H9 (cell line): ENCODE measurements around the gene CNNM1. TPM values are rescaled to one million over a fixed set of nuclear protein-coding genes. Genes with fewer than 3 reads are reported as not detected.

Experiments used
- DNase-seq: peaks from one replicate; pipeline ENCODE4 v3.0.0-alpha.2; 2017
- H2AFZ ChIP-seq: one replicate; pipeline ENCODE4 v1.6.1; 2013; ENCODE audit warnings: mild to moderate bottlenecking, low read length, control low read depth, moderate library complexity
- H2AK5ac ChIP-seq: 2 replicates; pipeline ENCODE4 v1.6.1; 2013; ENCODE audit warnings: low read length, control low read depth, mixed read lengths; ENCODE audit not compliant: insufficient read length
- H2BK120ac ChIP-seq: one replicate; pipeline ENCODE4 v1.6.1; 2013; ENCODE audit warnings: low read depth, mild to moderate bottlenecking, low read length, control low read depth, inconsistent platforms; ENCODE audit not compliant: poor library complexity, severe bottlenecking
- H2BK12ac ChIP-seq: 2 replicates; pipeline ENCODE4 v1.6.1; 2013; ENCODE audit warnings: low read length, control low read depth, mixed read lengths, low read depth; ENCODE audit not compliant: insufficient read length
- H2BK15ac ChIP-seq: 2 replicates; pipeline ENCODE4 v1.6.1; 2013; ENCODE audit warnings: low read depth, low read length, control low read depth
- H2BK20ac ChIP-seq: one replicate; pipeline ENCODE4 v1.6.1; 2013; ENCODE audit warnings: low read depth, mild to moderate bottlenecking, low read length, control low read depth, inconsistent platforms; ENCODE audit not compliant: poor library complexity, severe bottlenecking
- H2BK5ac ChIP-seq: 2 replicates; pipeline ENCODE4 v1.6.1; 2013; ENCODE audit warnings: low read length, control low read depth, mixed read lengths; ENCODE audit not compliant: insufficient read length
- H3K14ac ChIP-seq: 2 replicates; pipeline ENCODE4 v1.6.1; 2013; ENCODE audit warnings: low read length, control low read depth; ENCODE audit not compliant: insufficient read depth
- H3K18ac ChIP-seq: 2 replicates; pipeline ENCODE4 v1.6.1; 2013; ENCODE audit warnings: low read depth, mild to moderate bottlenecking, mixed read lengths, low read length, control low read depth; ENCODE audit not compliant: insufficient read length
- H3K23ac ChIP-seq: 2 replicates; pipeline ENCODE4 v1.6.1; 2013; ENCODE audit warnings: low read length, control low read depth, mixed read lengths, low read depth; ENCODE audit not compliant: insufficient read length
- H3K23me2 ChIP-seq: 2 replicates; pipeline ENCODE4 v1.6.1; 2013; ENCODE audit warnings: low read depth, mild to moderate bottlenecking, mixed read lengths, low read length, control low read depth; ENCODE audit not compliant: insufficient read length, poor library complexity, severe bottlenecking
- H3K27ac ChIP-seq: 2 replicates; pipeline ENCODE4 v1.5.1; 2013; ENCODE audit warnings: low read length, control low read depth, mixed read lengths, low read depth; ENCODE audit not compliant: insufficient read length
- H3K27me3 ChIP-seq: 2 replicates; pipeline ENCODE4 v1.6.1; 2013; ENCODE audit warnings: low read length, control low read depth, inconsistent platforms; ENCODE audit not compliant: insufficient read depth
- H3K4ac ChIP-seq: 2 replicates; pipeline ENCODE4 v1.6.1; 2013; ENCODE audit warnings: low read depth, mild to moderate bottlenecking, control low read depth, inconsistent platforms, low read length, moderate library complexity
- H3K4me1 ChIP-seq: 2 replicates; pipeline ENCODE4 v1.6.1; 2013; ENCODE audit warnings: low read length, control low read depth, inconsistent platforms; ENCODE audit not compliant: insufficient read depth
- H3K4me2 ChIP-seq: 2 replicates; pipeline ENCODE4 v1.6.1; 2013; ENCODE audit warnings: low read length, control low read depth, mixed read lengths; ENCODE audit not compliant: insufficient read length, insufficient read depth
- H3K56ac ChIP-seq: 2 replicates; pipeline ENCODE4 v1.6.1; 2013; ENCODE audit warnings: low read depth, mild to moderate bottlenecking, mixed read lengths, low read length, control low read depth; ENCODE audit not compliant: insufficient read length
- H3K79me1 ChIP-seq: 2 replicates; pipeline ENCODE4 v1.6.1; 2013; ENCODE audit warnings: low read depth, mild to moderate bottlenecking, moderate library complexity, low read length, control low read depth, inconsistent platforms; ENCODE audit not compliant: insufficient read depth, poor library complexity, severe bottlenecking
- H3K79me2 ChIP-seq: 2 replicates; pipeline ENCODE4 v1.6.1; 2013; ENCODE audit warnings: low read length, control low read depth, inconsistent platforms; ENCODE audit not compliant: insufficient read depth
- H3K9ac ChIP-seq: 2 replicates; pipeline ENCODE4 v1.6.1; 2013; ENCODE audit warnings: low read length, control low read depth, mixed read lengths; ENCODE audit not compliant: insufficient read length; ENCODE audit errors: extremely low read depth
- H3K9me3 ChIP-seq: one replicate; pipeline ENCODE4 v1.6.1; 2013; ENCODE audit warnings: low read depth, low read length, inconsistent platforms; ENCODE audit not compliant: control insufficient read depth
- H3T11ph ChIP-seq: one replicate; pipeline ENCODE4 v1.6.1; 2013; ENCODE audit warnings: mild to moderate bottlenecking, low read length, control low read depth, inconsistent platforms
- H4K20me1 ChIP-seq: one replicate; pipeline ENCODE4 v1.6.1; 2013; ENCODE audit not compliant: control insufficient read depth, insufficient read length, insufficient read depth
- H4K5ac ChIP-seq: 2 replicates; pipeline ENCODE4 v1.6.1; 2013; ENCODE audit warnings: low read depth, mild to moderate bottlenecking, mixed read lengths, low read length, control low read depth; ENCODE audit not compliant: insufficient read length
- H4K8ac ChIP-seq: replicated peaks from 2 replicates; pipeline ENCODE4 v1.6.1; 2013; ENCODE audit warnings: low read length, control low read depth, mixed read lengths, low read depth; ENCODE audit not compliant: insufficient read length
- H4K91ac ChIP-seq: 2 replicates; pipeline ENCODE4 v1.6.1; 2013; ENCODE audit warnings: low read depth, mild to moderate bottlenecking, moderate library complexity, mixed read lengths, low read length, control low read depth; ENCODE audit not compliant: insufficient read length
- H3K27ac Mint-ChIP-seq, 3 experiments: 2 replicates in 2 of 3; 3 replicates in 1 of 3; pipeline ENCODE4 v1.8.0; 2020 to 2021; ENCODE audit warnings: mixed read lengths in 3 of 3, mild to moderate bottlenecking in 1 of 3, moderate library complexity in 1 of 3
- H3K27me3 Mint-ChIP-seq: 2 replicates; pipeline ENCODE4 v1.8.0; 2021; ENCODE audit warnings: low read depth, mild to moderate bottlenecking, moderate library complexity, mixed read lengths
- H3K36me3 Mint-ChIP-seq, 3 experiments: 2 replicates in 2 of 3; 3 replicates in 1 of 3; pipeline ENCODE4 v1.8.0; 2020 to 2021; ENCODE audit warnings: low read depth in 3 of 3, mixed read lengths in 3 of 3; ENCODE audit not compliant: insufficient read depth in 1 of 3
- H3K4me1 Mint-ChIP-seq, 2 experiments: 2 replicates each; pipeline ENCODE4 v1.8.0; 2020; ENCODE audit warnings: mixed read lengths in 2 of 2
- H3K4me3 Mint-ChIP-seq, 2 experiments: 2 replicates in 1 of 2; 3 replicates in 1 of 2; pipeline ENCODE4 v1.8.0; 2020 to 2021; ENCODE audit warnings: mild to moderate bottlenecking in 2 of 2, mixed read lengths in 2 of 2, moderate library complexity in 1 of 2
- H3K9me3 Mint-ChIP-seq, 2 experiments: 2 replicates in 1 of 2; 3 replicates in 1 of 2; pipeline ENCODE4 v1.8.0; 2020; ENCODE audit warnings: mild to moderate bottlenecking in 2 of 2, mixed read lengths in 2 of 2, moderate library complexity in 1 of 2
- CTCF ChIP-seq: fragments of 200-600 bp; sonication (generic); conservative IDR thresholded peaks from 3 replicates; pipeline ENCODE4 v1.8.0; 2021; ENCODE audit warnings: antibody characterized with exemption, mild to moderate bottlenecking
- WGBS: extraction: QIAGEN DNeasy Blood & Tissue Kit; methylation state at CpG from one replicate; pipeline ENCODE4 v1.1.7; 2013; ENCODE audit warnings: missing lambda C conversion rate, low lambda C conversion rate, mixed read lengths; ENCODE audit not compliant: insufficient read length; ENCODE audit errors: extremely low coverage; 5-methylcytosine and 5-hydroxymethylcytosine counted together
- total RNA-seq: library from RNA; stranded (reverse); gene quantifications from 2 replicates; pipeline ENCODE4 v1.2.1, GENCODE V29; 2021

The CNNM1 gene
- total RNA-seq, 1 experiment from 2014 or later = 0.35 TPM

DNA sequence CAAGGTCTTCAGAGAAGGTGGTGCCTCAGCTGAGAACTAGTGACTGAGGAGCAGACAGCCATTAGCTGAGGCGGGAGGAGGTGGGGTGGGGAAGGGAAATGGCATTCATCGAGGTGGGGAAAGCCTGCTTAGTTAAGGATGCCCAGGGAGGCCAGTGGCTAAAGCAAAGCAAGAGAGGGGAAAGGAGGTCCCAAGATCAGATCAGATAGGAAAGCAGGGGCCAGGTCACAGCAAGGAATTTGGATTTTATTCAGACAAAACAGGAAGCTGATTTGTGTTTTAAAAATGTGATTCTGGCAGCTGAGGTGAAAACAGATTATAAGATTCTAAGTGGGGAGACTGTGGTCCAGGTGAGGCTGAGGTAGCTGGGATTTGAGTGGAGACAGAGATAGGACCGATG, 45.8 kb downstream of the CNNM1 start:
- TF ChIP-seq CTCF = no peak
- Mint-ChIP-seq H3K27me3 (peaks cover 5% of the 10 kb centered on the region), H3K36me3 (no peaks in the 10 kb centered on the region; a peak in 1 of 7 replicates), H3K9me3 (peaks cover 0 to 2% of the 10 kb centered on the region in 2 experiments; a peak in 1 of 5 replicates), H3K4me1 (peaks cover 4 to 6% of the 10 kb centered on the region in 2 experiments; a peak in 3 of 4 replicates), H3K27ac (peak overlapping the region in 1 of 3 experiments; percentile 12; a peak in 1 of 7 replicates), H3K4me3 (no peak overlapping the region)
- Histone ChIP-seq H3K23ac (no peak overlapping the region), H2AK5ac (no peak overlapping the region), H3K56ac (no peak overlapping the region), H2BK15ac (no peak overlapping the region), H2BK20ac (no peak overlapping the region), H4K5ac (no peak overlapping the region), H3K9me3 (no peaks in the 10 kb centered on the region), H4K20me1 (no peaks in the 10 kb centered on the region), H3T11ph (no peak overlapping the region), H3K14ac (no peak overlapping the region), H3K79me1 (no peaks in the 10 kb centered on the region), H3K4ac (no peak overlapping the region), H3K18ac (no peak overlapping the region), H3K9ac (no peak overlapping the region), H4K91ac (no peak overlapping the region), H3K27ac (no peak overlapping the region), H3K4me2 (no peak overlapping the region), H2BK12ac (no peak overlapping the region), H3K23me2 (no peaks in the 10 kb centered on the region), H2AFZ (no peak overlapping the region), H3K27me3 (no peaks in the 10 kb centered on the region), H4K8ac (no peak overlapping the region), H3K4me1 (no peaks in the 10 kb centered on the region), H2BK5ac (no peak overlapping the region), H3K79me2 (no peaks in the 10 kb centered on the region), H2BK120ac (no peak overlapping the region)
- no CpG with 5 or more reads among the region's 3 CpGs for WGBS
- DNase-seq = no peak
